Colonic mucosa (tissue), 4 donors: ENCODE results near the gene MAPK13. TPM values are rescaled to one million over a fixed set of nuclear protein-coding genes. Genes with fewer than 3 reads are reported as not detected.

Source experiments
- DNase-seq: peaks from one replicate; pipeline ENCODE4 v3.0.0-alpha.2; 2020
- H3K27ac ChIP-seq: fragments of 200-600 bp; one replicate; pipeline ENCODE4 v1.8.0; 2021
- H3K27me3 ChIP-seq: fragments of 200-600 bp; one replicate; pipeline ENCODE4 v1.8.0; 2021
- H3K36me3 ChIP-seq: fragments of 200-600 bp; one replicate; pipeline ENCODE4 v1.8.0; 2021
- H3K4me1 ChIP-seq: fragments of 200-600 bp; one replicate; pipeline ENCODE4 v1.8.0; 2021; ENCODE audit warnings: mild to moderate bottlenecking
- H3K4me3 ChIP-seq: fragments of 200-600 bp; one replicate; pipeline ENCODE4 v1.8.0; 2021
- H3K9ac ChIP-seq, 2 donors: one replicate each; pipeline ENCODE4 v1.7.0; 2013; ENCODE audit warnings: control low read depth in 2 of 2, low read depth in 2 of 2, low read length in 2 of 2
- H3K9me3 ChIP-seq: fragments of 200-600 bp; one replicate; pipeline ENCODE4 v1.8.0; 2021
- CTCF ChIP-seq: fragments of 200-600 bp; IDR thresholded peaks from one replicate; pipeline ENCODE4 v1.8.0; 2022; ENCODE audit warnings: antibody characterized with exemption, mild to moderate bottlenecking
- intact Hi-C: fragments of 100-400 bp; cut with DNase I; formaldehyde crosslinking; loops from one replicate; pipeline ENCODE4 v1.14.1; 2022
- total RNA-seq, 2 donors: library from RNA; stranded (reverse); fragmentation: NEBNext Ultra II Directional in 1 of 2; extraction: Animal tissue kit (Norgen Biotek cat#: 25700) in 1 of 2; gene quantifications; one replicate each; pipeline ENCODE4 v1.2.1, GENCODE V29; 2021
- donor health status: healthy.
- donor health status: DM: no; HTN: no; CAD: no.
- donor health status: DM: no; HTN: no; CAD: no.

The MAPK13 gene
- total RNA-seq, 2 donors from 2014 or later = 166 to 186 TPM

- no peak for TF ChIP-seq CTCF
- intact Hi-C loops = no loop called here
- Histone ChIP-seq H3K4me3 (no peak overlapping the region), H3K9me3 (no peaks in the 10 kb centered on the region), H3K27me3 (no peaks in the 10 kb centered on the region), H3K27ac (no peak overlapping the region), H3K9ac (no peak overlapping the region), H3K4me1 (no peaks in the 10 kb centered on the region), H3K36me3 (no peaks in the 10 kb centered on the region)
- no peak for DNase-seq
These were observed 12.9 kb downstream of the MAPK13 start for GRCh38 chr6:36142971-36143838.

GRCh38 chr6:36145495-36145894 lies 15.2 kb downstream of the MAPK13 start:
- H3K9ac ChIP-seq = no peak overlapping the region
- no peaks in the 10 kb centered on the region for H3K27me3 ChIP-seq
- intact Hi-C loops = no loop called here
- H3K27ac ChIP-seq = no peak overlapping the region
- H3K9me3 ChIP-seq = no peaks in the 10 kb centered on the region
- TF ChIP-seq CTCF = no peak
- DNase-seq = no peak
- H3K36me3 ChIP-seq = no peaks in the 10 kb centered on the region
- H3K4me1 ChIP-seq = no peaks in the 10 kb centered on the region
- no peak overlapping the region for H3K4me3 ChIP-seq

- TF ChIP-seq CTCF = no peak
- H3K9me3 ChIP-seq = no peaks in the 10 kb centered on the region
- no peaks in the 10 kb centered on the region for H3K27me3 ChIP-seq
- H3K4me1 ChIP-seq = no peaks in the 10 kb centered on the region
- no peak overlapping the region for H3K4me3 ChIP-seq
- no peak overlapping the region for H3K27ac ChIP-seq
- H3K36me3 ChIP-seq = no peaks in the 10 kb centered on the region
- DNase-seq = no peak
- H3K9ac ChIP-seq = no peak overlapping the region
- intact Hi-C loops = no loop called here
These were observed 17.0 kb downstream of the MAPK13 start for GRCh38 chr6:36147294-36147693.

- no peak for TF ChIP-seq CTCF
- H3K27ac ChIP-seq = no peak overlapping the region
- no peak for DNase-seq
- no peaks in the 10 kb centered on the region for H3K27me3 ChIP-seq
- no peak overlapping the region for H3K4me3 ChIP-seq
- no peaks in the 10 kb centered on the region for H3K36me3 ChIP-seq
- intact Hi-C loops = no loop called here
- H3K9me3 ChIP-seq = no peaks in the 10 kb centered on the region
- H3K9ac ChIP-seq = no peak overlapping the region
- no peaks in the 10 kb centered on the region for H3K4me1 ChIP-seq
These were observed 19.2 kb downstream of the MAPK13 start for GRCh38 chr6:36149476-36149875.

- no peaks in the 10 kb centered on the region for H3K27me3 ChIP-seq
- no peaks in the 10 kb centered on the region for H3K9me3 ChIP-seq
- H3K36me3 ChIP-seq = no peaks in the 10 kb centered on the region
- H3K4me3 ChIP-seq = no peak overlapping the region
- TF ChIP-seq CTCF = no peak
- intact Hi-C loops = no loop called here
- DNase-seq = no peak
- H3K4me1 ChIP-seq = no peaks in the 10 kb centered on the region
- H3K27ac ChIP-seq = no peak overlapping the region
- H3K9ac ChIP-seq = no peak overlapping the region
These were observed 20.0 kb downstream of the MAPK13 start for GRCh38 chr6:36150283-36150682.
